Measurements from ENCODE around the gene CRYGN. TPM values are rescaled to one million over a fixed set of nuclear protein-coding genes. Genes with fewer than 3 reads are reported as not detected.

CRYGN gene
- total and polyA plus RNA-seq, 9 of the 15 experiments (the other 6 are each of a cell fraction or from before 2014, with no cell fraction given), result not detected

DNA sequence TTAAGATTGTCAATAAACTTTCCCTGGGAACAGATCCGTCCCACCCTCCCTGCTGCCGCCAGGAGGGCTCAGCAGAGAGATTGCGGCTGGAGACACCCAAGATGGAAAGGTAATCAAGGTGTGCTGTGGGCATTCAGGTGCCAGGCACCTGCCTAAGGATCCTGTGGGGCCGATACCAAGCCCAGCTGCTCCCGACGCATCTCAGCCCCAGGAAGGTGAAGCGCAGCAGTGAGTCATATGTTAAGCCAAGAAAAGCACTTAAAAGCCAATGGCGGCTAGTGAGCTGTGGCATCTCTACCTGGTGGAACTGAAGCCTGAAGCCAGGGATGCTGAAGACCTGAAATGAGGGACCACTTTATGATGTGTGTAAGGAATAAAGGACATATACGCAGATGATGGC, 36.2 kb downstream of the CRYGN start (continued):
- TF ChIP-seq, protein P1, sequence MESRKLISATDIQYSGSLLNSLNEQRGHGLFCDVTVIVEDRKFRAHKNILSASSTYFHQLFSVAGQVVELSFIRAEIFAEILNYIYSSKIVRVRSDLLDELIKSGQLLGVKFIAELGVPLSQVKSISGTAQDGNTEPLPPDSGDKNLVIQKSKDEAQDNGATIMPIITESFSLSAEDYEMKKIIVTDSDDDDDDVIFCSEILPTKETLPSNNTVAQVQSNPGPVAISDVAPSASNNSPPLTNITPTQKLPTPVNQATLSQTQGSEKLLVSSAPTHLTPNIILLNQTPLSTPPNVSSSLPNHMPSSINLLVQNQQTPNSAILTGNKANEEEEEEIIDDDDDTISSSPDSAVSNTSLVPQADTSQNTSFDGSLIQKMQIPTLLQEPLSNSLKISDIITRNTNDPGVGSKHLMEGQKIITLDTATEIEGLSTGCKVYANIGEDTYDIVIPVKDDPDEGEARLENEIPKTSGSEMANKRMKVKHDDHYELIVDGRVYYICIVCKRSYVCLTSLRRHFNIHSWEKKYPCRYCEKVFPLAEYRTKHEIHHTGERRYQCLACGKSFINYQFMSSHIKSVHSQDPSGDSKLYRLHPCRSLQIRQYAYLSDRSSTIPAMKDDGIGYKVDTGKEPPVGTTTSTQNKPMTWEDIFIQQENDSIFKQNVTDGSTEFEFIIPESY (CRISPR knock-in tag; IDR thresholded peaks at IDR 0.05), result peak; percentile 46; the same call in 1 of the 2 replicates
- TF ChIP-seq ETV6 (IDR thresholded peaks at IDR 0.05; ENCODE audit: borderline replicate concordance in 1 of 2, low read depth in 2 of 2, low read length in 1 of 2) (no peak), ETV6 (CRISPR knock-in tag; IDR thresholded peaks at IDR 0.05; ENCODE audit: borderline replicate concordance) (no peak), YBX1 (IDR thresholded peaks at IDR 0.05) (no peak), TFAP4 (CRISPR knock-in tag; IDR thresholded peaks at IDR 0.05; ENCODE audit: borderline replicate concordance) (peak; percentile 48), ZNF707 (CRISPR knock-in tag; conservative IDR thresholded peaks at IDR 0.05) (no peak), MBD2 (IDR thresholded peaks at IDR 0.05; ENCODE audit: borderline replicate concordance, low read depth) (no peak), JUND (IDR thresholded peaks at IDR 0.05; ENCODE audit: borderline replicate concordance, low read depth, low read length) (peak; percentile 42; the same call in 1 of the 2 replicates), JUND (tag; IDR thresholded peaks at IDR 0.05; ENCODE audit: borderline replicate concordance, low read depth, low read length) (no peak), DMBX1 (CRISPR knock-in tag; IDR thresholded peaks at IDR 0.05; ENCODE audit: borderline replicate concordance) (0 out of 2 replicates have a peak, but pooled peaks have one; percentile 11), GABPB1 (CRISPR knock-in tag; IDR thresholded peaks at IDR 0.05) (no peak), PCBP1 (IDR thresholded peaks at IDR 0.05; ENCODE audit: low read depth, low read length, poor library complexity, severe bottlenecking) (no peak)
- TF ChIP-seq, protein P2, sequence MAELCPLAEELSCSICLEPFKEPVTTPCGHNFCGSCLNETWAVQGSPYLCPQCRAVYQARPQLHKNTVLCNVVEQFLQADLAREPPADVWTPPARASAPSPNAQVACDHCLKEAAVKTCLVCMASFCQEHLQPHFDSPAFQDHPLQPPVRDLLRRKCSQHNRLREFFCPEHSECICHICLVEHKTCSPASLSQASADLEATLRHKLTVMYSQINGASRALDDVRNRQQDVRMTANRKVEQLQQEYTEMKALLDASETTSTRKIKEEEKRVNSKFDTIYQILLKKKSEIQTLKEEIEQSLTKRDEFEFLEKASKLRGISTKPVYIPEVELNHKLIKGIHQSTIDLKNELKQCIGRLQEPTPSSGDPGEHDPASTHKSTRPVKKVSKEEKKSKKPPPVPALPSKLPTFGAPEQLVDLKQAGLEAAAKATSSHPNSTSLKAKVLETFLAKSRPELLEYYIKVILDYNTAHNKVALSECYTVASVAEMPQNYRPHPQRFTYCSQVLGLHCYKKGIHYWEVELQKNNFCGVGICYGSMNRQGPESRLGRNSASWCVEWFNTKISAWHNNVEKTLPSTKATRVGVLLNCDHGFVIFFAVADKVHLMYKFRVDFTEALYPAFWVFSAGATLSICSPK (IDR thresholded peaks at IDR 0.05; ENCODE audit: borderline replicate concordance), result no peak
